Parathyroid adenoma (tissue), 2 donors: ENCODE measurements around the gene RNU6-1.

Experiments used
- H2AFZ ChIP-seq: fragments of 300-600 bp; sonication (generic); one replicate; pipeline ENCODE4 v1.7.0; 2017; ENCODE audit warnings: antibody characterized with exemption, mild to moderate bottlenecking
- H3K27ac ChIP-seq: fragments of 300-600 bp; sonication (generic); one replicate; pipeline ENCODE4 v1.7.0; 2017
- H3K27me3 ChIP-seq: fragments of 300-600 bp; sonication (generic); one replicate; pipeline ENCODE4 v1.7.0; 2017; ENCODE audit warnings: low read length; ENCODE audit not compliant: control insufficient read depth, insufficient read depth
- H3K36me3 ChIP-seq: fragments of 300-600 bp; sonication (generic); one replicate; pipeline ENCODE4 v1.7.0; 2017; ENCODE audit warnings: low read length; ENCODE audit not compliant: control insufficient read depth, insufficient read depth
- H3K4me1 ChIP-seq: fragments of 300-600 bp; sonication (generic); one replicate; pipeline ENCODE4 v1.7.0; 2017; ENCODE audit warnings: control low read depth
- H3K4me2 ChIP-seq: fragments of 300-600 bp; sonication (generic); one replicate; pipeline ENCODE4 v1.7.0; 2017; ENCODE audit warnings: low read length
- H3K4me3 ChIP-seq: fragments of 300-600 bp; sonication (generic); one replicate; pipeline ENCODE4 v1.7.0; 2017; ENCODE audit warnings: low read depth, low read length
- H3K79me2 ChIP-seq: fragments of 300-600 bp; sonication (generic); one replicate; pipeline ENCODE4 v1.7.0; 2017; ENCODE audit warnings: control low read depth
- H3K9ac ChIP-seq: fragments of 300-600 bp; sonication (generic); one replicate; pipeline ENCODE4 v1.7.0; 2017; ENCODE audit warnings: mild to moderate bottlenecking
- H3K9me3 ChIP-seq: fragments of 300-600 bp; sonication (generic); one replicate; pipeline ENCODE4 v1.7.0; 2017; ENCODE audit warnings: low read length; ENCODE audit not compliant: control insufficient read depth
- TF ChIP-seq, protein P1 (sequence below): fragments of 300-600 bp; sonication (generic); IDR thresholded peaks from one replicate; pipeline ENCODE4 v1.7.0; 2017; ENCODE audit warnings: antibody characterized with exemption, mild to moderate bottlenecking
- donor health status: primary hyperparathyroidism.

Gene RNU6-1

DNA sequence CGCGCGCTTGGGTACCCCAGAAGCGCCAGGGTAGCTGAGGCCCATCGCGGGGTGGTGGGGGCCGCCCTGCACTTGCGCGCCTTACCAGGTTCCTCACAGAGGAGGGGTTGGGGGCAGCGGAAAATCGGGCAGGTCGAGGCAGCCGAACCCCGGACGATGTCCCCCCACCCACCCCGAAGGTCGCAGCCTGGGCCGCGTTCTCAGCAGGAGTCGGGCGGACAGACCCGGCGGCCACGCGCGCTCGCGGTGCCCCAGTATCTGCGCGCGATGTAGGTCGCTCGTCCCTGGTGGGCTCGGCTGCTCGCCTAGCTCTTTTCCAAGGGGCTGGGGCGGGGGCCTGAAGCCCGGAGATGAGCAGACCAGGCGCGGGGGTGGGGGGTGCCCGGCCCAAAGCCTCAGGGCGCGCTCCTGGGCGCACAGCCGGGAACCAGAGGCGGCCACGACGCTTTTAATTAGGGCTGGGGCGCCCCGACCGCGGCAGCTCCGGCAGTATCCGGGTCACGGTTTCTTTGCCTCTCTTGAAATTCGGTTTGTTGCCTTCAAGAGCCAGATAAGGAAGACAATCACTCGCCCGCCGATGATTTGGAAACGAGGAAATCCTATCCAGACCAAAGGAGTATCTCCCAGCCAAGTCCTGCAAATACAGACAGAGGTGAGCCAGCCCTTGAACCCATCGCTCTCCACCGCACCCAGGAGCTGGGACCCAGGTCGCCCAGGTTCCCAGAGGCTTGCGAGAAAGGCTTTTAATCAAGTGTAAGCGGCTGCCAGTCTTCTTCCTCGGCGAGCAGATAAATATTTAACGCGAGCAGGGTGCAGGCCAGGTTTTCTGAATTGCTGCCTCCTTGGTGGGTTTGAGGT is 10.0 kb downstream of the RNU6-1 start:
- no peaks in the 10 kb centered on the region for H3K36me3 ChIP-seq
- H3K4me2 ChIP-seq: no peak overlapping the region
- H2AFZ ChIP-seq: no peak overlapping the region
- no peaks in the 10 kb centered on the region for H3K27me3 ChIP-seq
- TF ChIP-seq, protein P1, sequence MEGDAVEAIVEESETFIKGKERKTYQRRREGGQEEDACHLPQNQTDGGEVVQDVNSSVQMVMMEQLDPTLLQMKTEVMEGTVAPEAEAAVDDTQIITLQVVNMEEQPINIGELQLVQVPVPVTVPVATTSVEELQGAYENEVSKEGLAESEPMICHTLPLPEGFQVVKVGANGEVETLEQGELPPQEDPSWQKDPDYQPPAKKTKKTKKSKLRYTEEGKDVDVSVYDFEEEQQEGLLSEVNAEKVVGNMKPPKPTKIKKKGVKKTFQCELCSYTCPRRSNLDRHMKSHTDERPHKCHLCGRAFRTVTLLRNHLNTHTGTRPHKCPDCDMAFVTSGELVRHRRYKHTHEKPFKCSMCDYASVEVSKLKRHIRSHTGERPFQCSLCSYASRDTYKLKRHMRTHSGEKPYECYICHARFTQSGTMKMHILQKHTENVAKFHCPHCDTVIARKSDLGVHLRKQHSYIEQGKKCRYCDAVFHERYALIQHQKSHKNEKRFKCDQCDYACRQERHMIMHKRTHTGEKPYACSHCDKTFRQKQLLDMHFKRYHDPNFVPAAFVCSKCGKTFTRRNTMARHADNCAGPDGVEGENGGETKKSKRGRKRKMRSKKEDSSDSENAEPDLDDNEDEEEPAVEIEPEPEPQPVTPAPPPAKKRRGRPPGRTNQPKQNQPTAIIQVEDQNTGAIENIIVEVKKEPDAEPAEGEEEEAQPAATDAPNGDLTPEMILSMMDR: no peak
- no peak overlapping the region for H3K9ac ChIP-seq
- H3K27ac ChIP-seq: no peak overlapping the region
- H3K4me3 ChIP-seq: no peak overlapping the region
- H3K79me2 ChIP-seq: no peaks in the 10 kb centered on the region
- H3K4me1 ChIP-seq: no peaks in the 10 kb centered on the region
- no peaks in the 10 kb centered on the region for H3K9me3 ChIP-seq

DNA sequence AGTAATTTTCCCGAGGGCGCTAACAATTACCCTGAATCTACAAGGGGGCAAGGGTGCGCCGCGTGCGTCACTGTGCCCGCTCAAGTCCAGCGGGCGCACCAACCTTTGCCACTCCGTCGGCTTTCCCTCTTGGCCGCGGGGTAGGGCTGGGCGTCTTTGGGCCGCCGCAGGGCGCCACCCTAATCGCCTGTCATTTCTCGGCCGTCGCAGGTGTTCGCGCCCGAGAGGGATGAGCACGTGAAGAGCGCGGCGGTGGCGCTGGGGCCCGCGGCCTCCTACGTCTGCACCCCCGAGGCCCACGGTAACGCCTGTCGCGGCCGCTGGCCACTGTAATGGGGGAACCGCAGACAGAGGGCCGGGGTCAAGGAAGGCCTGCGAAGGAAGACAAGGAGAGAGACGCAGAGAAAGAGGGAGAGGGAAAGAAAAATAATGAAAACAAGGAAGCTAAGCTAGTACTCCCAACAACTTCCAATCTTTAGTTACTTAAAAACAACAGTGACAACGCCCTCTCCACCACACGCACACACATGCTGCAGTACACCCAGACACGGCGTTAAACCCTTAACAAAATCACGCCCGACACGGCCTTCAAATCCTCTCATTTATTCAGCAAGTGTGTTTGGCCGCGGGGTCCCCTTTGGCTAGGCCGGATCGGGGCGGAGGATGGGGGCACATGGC is 10.7 kb downstream of the RNU6-1 start:
- peak overlapping the region; percentile 4 for H3K4me2 ChIP-seq
- no peaks in the 10 kb centered on the region for H3K27me3 ChIP-seq
- no peaks in the 10 kb centered on the region for H3K36me3 ChIP-seq
- H3K79me2 ChIP-seq: no peaks in the 10 kb centered on the region
- H3K4me1 ChIP-seq: no peaks in the 10 kb centered on the region
- no peaks in the 10 kb centered on the region for H3K9me3 ChIP-seq
- no peak overlapping the region for H2AFZ ChIP-seq
- no peak overlapping the region for H3K4me3 ChIP-seq
- TF ChIP-seq, protein P1: no peak
- H3K9ac ChIP-seq: no peak overlapping the region
- H3K27ac ChIP-seq: no peak overlapping the region

DNA sequence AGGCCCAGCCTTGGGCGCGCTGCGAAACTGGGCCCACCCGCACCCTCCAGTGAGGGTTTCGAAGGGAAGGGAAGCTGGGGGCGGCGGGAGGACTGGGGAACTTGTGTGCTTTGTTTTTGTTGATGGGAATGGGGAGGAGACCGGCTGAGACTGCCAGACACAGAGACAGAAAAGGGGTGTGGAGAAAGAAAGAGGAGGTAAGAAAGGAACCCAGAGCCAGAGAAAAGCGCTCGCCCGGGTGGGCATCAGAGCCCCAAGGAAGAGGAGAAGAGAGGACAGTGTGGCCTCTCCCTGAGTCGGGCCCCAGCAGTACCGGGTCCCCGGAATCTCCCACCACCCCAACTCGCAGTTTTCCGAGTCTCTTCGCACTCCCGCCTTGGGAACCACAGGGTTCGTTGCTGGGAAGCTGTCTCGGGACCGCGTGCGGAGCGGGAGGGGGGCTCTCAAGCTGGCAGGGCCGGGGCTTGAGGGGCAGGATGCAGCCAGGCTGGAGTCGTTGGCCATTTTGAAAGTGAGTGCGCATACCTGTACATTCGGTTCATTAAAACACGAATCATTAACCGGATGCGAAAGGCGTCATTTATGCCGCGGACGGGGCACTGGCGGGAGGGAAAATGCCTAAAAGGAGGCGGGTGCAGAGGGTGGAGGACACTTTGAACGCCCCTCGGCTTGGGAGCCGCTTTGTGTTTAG is 11.4 kb downstream of the RNU6-1 start:
- Histone ChIP-seq H3K36me3 (no peaks in the 10 kb centered on the region), H3K79me2 (no peaks in the 10 kb centered on the region), H3K4me3 (no peak overlapping the region), H3K4me2 (peak overlapping the region; percentile 17), H2AFZ (no peak overlapping the region), H3K27me3 (peaks cover 3% of the 10 kb centered on the region), H3K9me3 (no peaks in the 10 kb centered on the region), H3K27ac (no peak overlapping the region), H3K4me1 (no peaks in the 10 kb centered on the region), H3K9ac (no peak overlapping the region)
- TF ChIP-seq, protein P1: no peak

DNA sequence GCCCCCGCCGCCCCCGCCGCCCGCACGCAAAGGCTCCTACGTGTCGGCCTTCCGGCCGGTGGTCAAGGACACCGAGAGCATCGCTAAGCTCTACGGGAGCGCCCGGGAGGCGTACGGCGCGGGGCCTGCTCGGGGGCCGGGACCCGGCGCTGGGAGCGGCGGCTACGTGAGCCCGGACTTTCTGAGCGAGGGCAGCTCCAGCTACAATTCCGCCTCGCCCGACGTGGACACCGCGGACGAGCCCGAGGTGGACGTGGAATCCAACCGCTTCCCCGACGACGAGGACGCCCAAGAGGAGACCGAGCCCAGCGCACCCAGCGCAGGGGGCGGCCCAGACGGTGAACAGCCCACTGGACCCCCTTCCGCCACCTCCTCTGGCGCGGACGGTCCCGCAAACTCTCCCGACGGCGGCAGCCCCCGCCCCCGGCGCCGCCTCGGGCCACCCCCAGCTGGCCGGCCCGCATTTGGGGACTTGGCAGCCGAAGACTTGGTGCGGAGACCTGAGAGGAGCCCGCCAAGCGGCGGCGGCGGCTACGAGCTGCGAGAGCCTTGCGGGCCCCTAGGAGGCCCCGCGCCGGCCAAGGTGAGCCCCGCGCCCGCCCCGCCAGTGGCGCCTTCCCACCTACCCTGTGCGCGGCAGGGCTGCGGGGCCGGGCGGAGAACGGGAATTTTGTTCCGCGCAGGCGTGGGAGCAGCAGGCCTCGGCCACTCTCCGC is 12.1 kb downstream of the RNU6-1 start:
- no peak overlapping the region for H3K9ac ChIP-seq
- H3K27me3 ChIP-seq: peaks cover 3% of the 10 kb centered on the region
- no peak overlapping the region for H3K27ac ChIP-seq
- H3K9me3 ChIP-seq: no peaks in the 10 kb centered on the region
- H3K4me3 ChIP-seq: no peak overlapping the region
- TF ChIP-seq, protein P1: no peak
- no peaks in the 10 kb centered on the region for H3K36me3 ChIP-seq
- H3K4me1 ChIP-seq: no peaks in the 10 kb centered on the region
- H3K4me2 ChIP-seq: peak overlapping the region; percentile 17
- H3K79me2 ChIP-seq: no peaks in the 10 kb centered on the region
- H2AFZ ChIP-seq: no peak overlapping the region
